HG03060 (cell line): Measurements from ENCODE around the gene DDX51.
"Not testable (repeated sequence)": the region's sequence is repeated elsewhere in the genome, so short reads cannot be mapped to it uniquely, and the experiment has no call there.

Experiments
- ATAC-seq: cut with Tn5 transposase; IDR thresholded peaks from one replicate; pipeline ENCODE4 v1.9.1; 2021; ENCODE audit warnings: low read depth, moderate number of reproducible peaks; ENCODE audit not compliant: unreplicated experiment

The DDX51 gene

GRCh38 chr12:132155771-132156572, 11.9 kb upstream of the DDX51 start:
- ATAC-seq = no peak

- no peak for ATAC-seq
Observed at GRCh38 chr12:132154941-132155770, 11.0 kb upstream of the DDX51 start.

- ATAC-seq = no peak
Observed at GRCh38 chr12:132154341-132154761, 10.2 kb upstream of the DDX51 start.

- no peak for ATAC-seq
Observed at GRCh38 chr12:132153501-132154340, 9.6 kb upstream of the DDX51 start.

GRCh38 chr12:132152953-132153352, 8.8 kb upstream of the DDX51 start:
- ATAC-seq = no peak

- no peak for ATAC-seq
Observed at GRCh38 chr12:132152411-132152821, 8.3 kb upstream of the DDX51 start.

- ATAC-seq = no peak
Observed at GRCh38 chr12:132151766-132152410, 7.8 kb upstream of the DDX51 start.

- no peak for ATAC-seq
Observed at GRCh38 chr12:132151145-132151765, 7.1 kb upstream of the DDX51 start.

GRCh38 chr12:132150780-132151144, 6.6 kb upstream of the DDX51 start:
- no peak for ATAC-seq

- ATAC-seq = not testable (repeated sequence)
Observed at GRCh38 chr12:132149526-132149925, 5.4 kb upstream of the DDX51 start.

GRCh38 chr12:132148368-132149045, 4.4 kb upstream of the DDX51 start:
- ATAC-seq = no peak

- ATAC-seq = no peak
Observed at GRCh38 chr12:132147423-132148367, 3.6 kb upstream of the DDX51 start.

GRCh38 chr12:132146772-132147422, 2.8 kb upstream of the DDX51 start:
- ATAC-seq = no peak

GRCh38 chr12:132146098-132146497, 2.0 kb upstream of the DDX51 start:
- ATAC-seq = no peak

- no peak for ATAC-seq
Observed at GRCh38 chr12:132145334-132145733, 1.2 kb upstream of the DDX51 start.

GRCh38 chr12:132144810-132145168, 670 bp upstream of the DDX51 start:
- ATAC-seq = no peak

GRCh38 chr12:132143336-132144071, 615 bp downstream of the DDX51 start:
- no peak for ATAC-seq
